Activated gamma-delta T cell treated with anti-CD3 and anti-CD28 coated beads, Interleukin-2, amount 50 U/mL, for 16 hours (primary cell): ENCODE measurements around the gene C2CD5.
"Not testable (repeated sequence)": the region's sequence is repeated elsewhere in the genome, so short reads cannot be mapped to it uniquely, and the experiment has no call there.

Source experiments
- DNase-seq: peaks from one replicate; pipeline ENCODE4 v3.0.0-alpha.2; 2020; ENCODE audit warnings: low read depth

Gene C2CD5

GRCh38 chr12:22544038-22544979 lies at the start of gene C2CD5:
C2CD5 (minus strand) TSS chr12:22544542; CDS start chr12:22544150, 392 bp downstream.
- peak; percentile 94 for DNase-seq

GRCh38 chr12:22593864-22594263 lies 49.5 kb upstream of the C2CD5 start:
- no peak for DNase-seq

GRCh38 chr12:22588817-22589216 lies 44.5 kb upstream of the C2CD5 start:
- no peak for DNase-seq

- no peak for DNase-seq
Measured at GRCh38 chr12:22578328-22578727, 34.0 kb upstream of the C2CD5 start.

- DNase-seq: no peak
Measured at GRCh38 chr12:22577667-22578066, 33.3 kb upstream of the C2CD5 start.

- no peak for DNase-seq
Measured at GRCh38 chr12:22576473-22576872, 32.1 kb upstream of the C2CD5 start.

- DNase-seq: no peak
Measured at GRCh38 chr12:22576065-22576464, 31.7 kb upstream of the C2CD5 start.

GRCh38 chr12:22574921-22575320 lies 30.6 kb upstream of the C2CD5 start:
- no peak for DNase-seq

GRCh38 chr12:22573181-22573580 lies 28.8 kb upstream of the C2CD5 start:
- no peak for DNase-seq

- no peak for DNase-seq
Measured at GRCh38 chr12:22569253-22569652, 24.9 kb upstream of the C2CD5 start.

GRCh38 chr12:22562036-22563028 lies 18.0 kb upstream of the C2CD5 start:
- DNase-seq: no peak

GRCh38 chr12:22554750-22555149 lies 10.4 kb upstream of the C2CD5 start:
- not testable (repeated sequence) for DNase-seq

- DNase-seq: no peak
Measured at GRCh38 chr12:22551624-22552023, 7.3 kb upstream of the C2CD5 start.

- DNase-seq: no peak
Measured at GRCh38 chr12:22545255-22545654, 913 bp upstream of the C2CD5 start.

- peak; percentile 9 for DNase-seq
Measured at GRCh38 chr12:22543246-22544037, 900 bp downstream of the C2CD5 start.

GRCh38 chr12:22541496-22542155 lies 2.7 kb downstream of the C2CD5 start:
- no peak for DNase-seq

GRCh38 chr12:22539055-22539454 lies 5.3 kb downstream of the C2CD5 start:
- no peak for DNase-seq

GRCh38 chr12:22538311-22538710 lies 6.0 kb downstream of the C2CD5 start:
- no peak for DNase-seq

- DNase-seq: no peak
Measured at GRCh38 chr12:22536971-22537544, 7.3 kb downstream of the C2CD5 start.

GRCh38 chr12:22536346-22536945 lies 7.9 kb downstream of the C2CD5 start:
- no peak for DNase-seq
